GM12878 (cell line): ENCODE results near the gene MNT. TPM values are rescaled to one million over a fixed set of nuclear protein-coding genes. Genes with fewer than 3 reads are reported as not detected.

Experiments used
- ATAC-seq: fragments of 200-7000 bp; cut with Tn5 transposase; 3 replicates; pipeline ENCODE4 v1.9.1; 2020; ENCODE audit warnings: mild to moderate bottlenecking, moderate library complexity
- BruUV-seq: library from RNA; stranded (reverse); fragments of 400-500 nt; replicated peaks from 2 replicates; lab custom pipeline; 2021; lab: Mats Ljungman, UMichigan
- CTCF ChIA-PET: fragments of 300-600 bp; sonication (Branson Sonifier 250); formaldehyde crosslinking; extraction: SDS; loops from one replicate; lab custom pipeline; 2021; ENCODE audit warnings: inconsistent platforms; lab: Yijun Ruan, JAX
- POLR2A ChIA-PET: fragments of 350-600 bp; formaldehyde crosslinking; extraction: SDS; loops from one replicate; lab custom pipeline; 2021; ENCODE audit warnings: inconsistent platforms; lab: Charles Lee
- RAD21 ChIA-PET: fragments of 300-600 bp; sonication (Branson Sonifier 250); formaldehyde crosslinking; loops from one replicate; lab custom pipeline; 2023; ENCODE audit warnings: antibody characterized with exemption; ENCODE audit not compliant: unreplicated experiment; lab: Charles Lee
- SMC1A ChIA-PET: fragments of 300-600 bp; sonication (Branson Sonifier 250); formaldehyde crosslinking; loops from one replicate; lab custom pipeline; 2023; ENCODE audit not compliant: unreplicated experiment, uncharacterized antibody; lab: Charles Lee
- DNase-seq: peaks from one replicate; pipeline ENCODE4 v3.0.0-alpha.2; 2011; ENCODE audit warnings: low read depth, low spot score
- FAIRE-seq: peaks from 3 replicates; lab custom pipeline; 2011; peaks lifted over from hg19 to GRCh38; lab: Jason Lieb, UNC
- H2AFZ ChIP-seq: 2 replicates; pipeline ENCODE4 v1.6.0; 2011; ENCODE audit warnings: low read depth, low read length, control low read depth; ENCODE audit not compliant: control insufficient read depth
- H3K27ac ChIP-seq: 2 replicates; pipeline ENCODE4 v1.5.1; 2011; ENCODE audit warnings: control low read depth; ENCODE audit not compliant: control insufficient read depth, insufficient read depth
- H3K27me3 ChIP-seq, 2 experiments: replicated peaks in 1 of 2; 2 replicates each; pipeline versions ENCODE4 v1.6.0 to v1.6.1; 2011; ENCODE audit warnings: low read length in 1 of 2; ENCODE audit not compliant: control insufficient read depth in 2 of 2, insufficient read depth in 2 of 2
- H3K36me3 ChIP-seq, 2 experiments: 2 replicates each; pipeline ENCODE4 v1.5.1; 2011; ENCODE audit warnings: low read length in 1 of 2; ENCODE audit not compliant: control insufficient read depth in 2 of 2, insufficient read depth in 2 of 2
- H3K4me1 ChIP-seq: 2 replicates; pipeline ENCODE4 v1.6.1; 2011; ENCODE audit warnings: mild to moderate bottlenecking, low read length, moderate library complexity, mixed read lengths; ENCODE audit not compliant: control insufficient read depth, insufficient read depth
- H3K4me2 ChIP-seq: 2 replicates; pipeline ENCODE4 v1.6.0; 2011; ENCODE audit warnings: control low read depth; ENCODE audit not compliant: control insufficient read depth, insufficient read depth
- H3K4me3 ChIP-seq: fragments of 200-600 bp; sonication (generic); 2 replicates; pipeline ENCODE4 v1.5.1; 2016
- H3K79me2 ChIP-seq: 2 replicates; pipeline ENCODE4 v1.6.0; 2011; ENCODE audit warnings: low read length; ENCODE audit not compliant: control insufficient read depth, insufficient read depth
- H3K9ac ChIP-seq: 2 replicates; pipeline ENCODE4 v1.8.0; 2011; ENCODE audit warnings: low read length, control low read depth, mixed read lengths; ENCODE audit not compliant: control insufficient read depth, insufficient read depth
- H3K9me3 ChIP-seq: replicated peaks from 3 replicates; pipeline ENCODE4 v1.5.1; 2011; ENCODE audit warnings: mild to moderate bottlenecking, low read length; ENCODE audit not compliant: control insufficient read depth, insufficient read depth
- H4K20me1 ChIP-seq: 2 replicates; pipeline ENCODE4 v1.6.0; 2011; ENCODE audit not compliant: control insufficient read depth, insufficient read depth
- ATF2 ChIP-seq: IDR thresholded peaks from 2 replicates; pipeline ENCODE4 v1.6.1; 2012; ENCODE audit warnings: low read length, inconsistent platforms
- CHD4 ChIP-seq: fragments of 200-600 bp; sonication (generic); IDR thresholded peaks from 2 replicates; pipeline ENCODE4 v1.6.1; 2016; ENCODE audit warnings: mild to moderate bottlenecking
- CREM ChIP-seq: IDR thresholded peaks from 2 replicates; pipeline ENCODE4 v1.6.1; 2014; ENCODE audit warnings: antibody characterized with exemption, low read depth
- EGR1 ChIP-seq, 2 experiments: IDR thresholded peaks; 1 replicate in 1 of 2; 2 replicates in 1 of 2; pipeline ENCODE4 v1.6.1; 2011 to 2012; ENCODE audit warnings: low read depth in 2 of 2, low read length in 2 of 2, borderline replicate concordance in 1 of 2, mild to moderate bottlenecking in 1 of 2, moderate library complexity in 1 of 2
- EZH2 ChIP-seq: IDR thresholded peaks from 2 replicates; pipeline ENCODE4 v1.6.1; 2012; ENCODE audit warnings: low read depth, mild to moderate bottlenecking, control low read depth, inconsistent platforms, low read length, borderline replicate concordance; ENCODE audit not compliant: control insufficient read depth
- MTA2 ChIP-seq: fragments of 450-650 bp; IDR thresholded peaks from 2 replicates; pipeline ENCODE4 v1.6.1; 2016; ENCODE audit warnings: low read depth, mild to moderate bottlenecking, moderate library complexity
- MYB ChIP-seq: fragments of 150-350 bp; IDR thresholded peaks from 2 replicates; pipeline ENCODE4 v1.6.1; 2014; ENCODE audit warnings: mild to moderate bottlenecking, low read depth, low read length, borderline replicate concordance
- NR2C2 ChIP-seq: IDR thresholded peaks from 2 replicates; pipeline ENCODE4 v1.6.1; 2011; ENCODE audit warnings: borderline replicate concordance, low read depth; ENCODE audit not compliant: control insufficient read depth, insufficient read length
- POU2F2 ChIP-seq: IDR thresholded peaks from 3 replicates; pipeline ENCODE4 v1.6.1; 2011; ENCODE audit warnings: low read depth, mild to moderate bottlenecking, low read length, borderline replicate concordance
- SMAD1 ChIP-seq: fragments of 450-650 bp; IDR thresholded peaks from 2 replicates; pipeline ENCODE4 v1.6.1; 2018; ENCODE audit warnings: mild to moderate bottlenecking, low read depth; ENCODE audit not compliant: partially characterized antibody
- ZNF217 ChIP-seq: fragments of 450-650 bp; IDR thresholded peaks from 2 replicates; pipeline ENCODE4 v1.6.1; 2017; ENCODE audit warnings: antibody characterized with exemption, mild to moderate bottlenecking
- ZNF24 ChIP-seq: fragments of 450-650 bp; IDR thresholded peaks from 2 replicates; pipeline ENCODE4 v1.6.1; 2017; ENCODE audit warnings: antibody characterized with exemption, mild to moderate bottlenecking
- WGBS: methylation state at CpG from one replicate; pipeline ENCODE4 v1.1.6; 2016; ENCODE audit warnings: low lambda C conversion rate; ENCODE audit not compliant: insufficient replicate concordance, insufficient coverage; ENCODE audit errors: missing lambda C conversion rate; 5-methylcytosine and 5-hydroxymethylcytosine counted together
- in situ Hi-C: fragments of 300-500 bp; cut with MboI; formaldehyde crosslinking; loops from 9 replicates; pipeline ENCODE4 v1.14.3; 2018; ENCODE audit warnings: mixed read lengths
- intact Hi-C: fragments of 100-400 bp; cut with micrococcal nuclease; formaldehyde crosslinking; loops from one replicate; pipeline ENCODE4 v1.14.2; 2022; ENCODE audit not compliant: unreplicated experiment
- polyA plus RNA-seq, 11 experiments: library from polyadenylated mRNA; depleted of rRNA in 4 of 11; unstranded in 6 of 11; stranded (reverse) in 5 of 11; fragments of >200 nt; fragmentation: Nextera tagmentation in 4 of 11; fragmentation: Illumina TruSeq in 1 of 11; extraction: Ambion mirVana in 4 of 11; extraction: Trizol in 1 of 11; gene quantifications; 1 replicate in 1 of 11; 2 replicates in 10 of 11; pipeline versions ENCODE4 v1.2.1 to v1.2.3, GENCODE V29; 2011 to 2016; ENCODE audit warnings: inconsistent platforms in 2 of 11, missing spikeins in 2 of 11, low read depth in 1 of 11
- total RNA-seq, 4 experiments: library from RNA; depleted of rRNA in 3 of 4; stranded (reverse); fragments of >200 nt in 3 of 4; fragmentation: Illumina TruSeq in 1 of 4; extraction: Trizol in 1 of 4; gene quantifications; 2 replicates each; pipeline versions ENCODE4 v1.2.1 to v1.2.3, GENCODE V29; 2013 to 2021
- TF ChIP-seq, protein P1 (sequence below): IDR thresholded peaks from 2 replicates; pipeline ENCODE4 v1.6.1; 2011; ENCODE audit warnings: borderline replicate concordance, low read depth, mild to moderate bottlenecking, moderate library complexity, mixed read lengths, low read length; ENCODE audit not compliant: insufficient read depth; ENCODE audit errors: extremely low read length
- TF ChIP-seq, protein P2 (sequence below): IDR thresholded peaks from 2 replicates; pipeline ENCODE4 v1.6.1; 2011; ENCODE audit warnings: borderline replicate concordance, low read depth, mild to moderate bottlenecking, moderate library complexity, low read length; ENCODE audit not compliant: insufficient read depth, poor library complexity, severe bottlenecking

Gene MNT
- total and polyA plus RNA-seq, 10 of the 15 experiments (the other 5 are each of a cell fraction or from before 2014, with no cell fraction given), result 0.31 to 15.9 (median 3.8) TPM

DNA sequence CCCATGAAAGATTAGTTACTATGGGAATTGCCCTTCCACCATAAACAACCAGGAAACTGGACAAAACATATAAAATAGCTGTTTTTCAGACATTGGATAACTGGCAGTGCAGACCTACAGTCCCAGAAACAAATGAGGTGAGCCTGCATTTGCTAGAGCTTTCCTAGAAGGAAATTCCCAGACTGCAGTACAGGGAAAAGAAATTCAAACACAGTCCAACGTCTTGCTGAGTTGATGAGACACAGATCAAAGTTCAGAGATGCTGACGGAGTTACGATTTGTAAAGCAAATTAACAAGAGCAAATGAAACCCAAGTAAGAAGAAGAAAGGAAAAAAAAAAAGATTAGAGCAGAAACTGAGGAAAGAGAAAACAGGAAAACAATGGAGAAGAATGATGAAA, 41.3 kb upstream of the MNT start:
- RAD21 ChIA-PET, result no interaction called here

GRCh38 chr17:2440930-2441329, 40.1 kb upstream of the MNT start:
- DNase-seq, result no peak
- no peaks in the 10 kb centered on the region for H3K27me3 ChIP-seq
- ChIA-PET SMC1A (no interaction called here), RAD21 (no interaction called here), CTCF (no interaction called here), POLR2A (no interaction called here)
- H3K4me3 ChIP-seq, result no peak overlapping the region
- ATAC-seq, result no peak
- no TSS peak for BruUV-seq
- no peak for FAIRE-seq
- no peaks in the 10 kb centered on the region for H4K20me1 ChIP-seq
- in situ Hi-C loops, result no loop called here
- intact Hi-C loops, result no loop called here
- WGBS, result 97% methylated on average over 4 of the region's 4 CpGs
- H3K4me1 ChIP-seq, result no peaks in the 10 kb centered on the region
- H3K4me2 ChIP-seq, result no peak overlapping the region
- peaks cover 3 to 11% of the 10 kb centered on the region in 2 experiments; a peak in 3 of 4 replicates for H3K36me3 ChIP-seq
- H3K9me3 ChIP-seq, result no peaks in the 10 kb centered on the region
- H2AFZ ChIP-seq, result no peak overlapping the region
- no peak overlapping the region for H3K27ac ChIP-seq
- H3K79me2 ChIP-seq, result no peaks in the 10 kb centered on the region
- no peak overlapping the region for H3K9ac ChIP-seq
- no peak for TF ChIP-seq MTA2
- TF ChIP-seq EGR1 (IDR thresholded peaks at IDR 0.05; ENCODE audit: borderline replicate concordance in 1 of 2, low read depth in 2 of 2, low read length in 2 of 2), result no peak
- TF ChIP-seq ZNF24, result no peak
- no peak for TF ChIP-seq CREM
- no peak for TF ChIP-seq ZNF217
- no peak for TF ChIP-seq MYB
- no peak for TF ChIP-seq ATF2
- no peak for TF ChIP-seq CHD4
- TF ChIP-seq SMAD1, result no peak
- TF ChIP-seq NR2C2, result no peak
- TF ChIP-seq, protein P1, sequence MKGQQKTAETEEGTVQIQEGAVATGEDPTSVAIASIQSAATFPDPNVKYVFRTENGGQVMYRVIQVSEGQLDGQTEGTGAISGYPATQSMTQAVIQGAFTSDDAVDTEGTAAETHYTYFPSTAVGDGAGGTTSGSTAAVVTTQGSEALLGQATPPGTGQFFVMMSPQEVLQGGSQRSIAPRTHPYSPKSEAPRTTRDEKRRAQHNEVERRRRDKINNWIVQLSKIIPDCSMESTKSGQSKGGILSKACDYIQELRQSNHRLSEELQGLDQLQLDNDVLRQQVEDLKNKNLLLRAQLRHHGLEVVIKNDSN, result no peak
- TF ChIP-seq EZH2, result no peak
- TF ChIP-seq, protein P2, sequence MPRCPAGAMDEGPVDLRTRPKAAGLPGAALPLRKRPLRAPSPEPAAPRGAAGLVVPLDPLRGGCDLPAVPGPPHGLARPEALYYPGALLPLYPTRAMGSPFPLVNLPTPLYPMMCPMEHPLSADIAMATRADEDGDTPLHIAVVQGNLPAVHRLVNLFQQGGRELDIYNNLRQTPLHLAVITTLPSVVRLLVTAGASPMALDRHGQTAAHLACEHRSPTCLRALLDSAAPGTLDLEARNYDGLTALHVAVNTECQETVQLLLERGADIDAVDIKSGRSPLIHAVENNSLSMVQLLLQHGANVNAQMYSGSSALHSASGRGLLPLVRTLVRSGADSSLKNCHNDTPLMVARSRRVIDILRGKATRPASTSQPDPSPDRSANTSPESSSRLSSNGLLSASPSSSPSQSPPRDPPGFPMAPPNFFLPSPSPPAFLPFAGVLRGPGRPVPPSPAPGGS, result no peak

More for the DNA sequence above, 41.3 kb upstream of the MNT start:
- Histone ChIP-seq H4K20me1 (no peaks in the 10 kb centered on the region), H3K9me3 (no peaks in the 10 kb centered on the region; the same call in 2 of the 3 replicates), H3K79me2 (no peaks in the 10 kb centered on the region)
- intact Hi-C loops, result no loop called here
- no peak for TF ChIP-seq POU2F2
- TF ChIP-seq, all 136 proteins: peak for 0
- ChIA-PET CTCF (interaction anchor here (0.6 kb wide), 1 partner anchor 388 kb away, joined by 5 read pairs; no protein-coding TSS in a partner anchor), SMC1A (no interaction called here), POLR2A (no interaction called here)
- H3K4me2 ChIP-seq, result no peak overlapping the region
- H3K4me3 ChIP-seq, result no peak overlapping the region
- FAIRE-seq (no peak), DNase-seq (no peak), ATAC-seq (no peak)
- no peaks in the 10 kb centered on the region for H3K4me1 ChIP-seq
- 83% methylated on average over 3 of the region's 3 CpGs for WGBS
- H2AFZ ChIP-seq, result no peak overlapping the region
- no peaks in the 10 kb centered on the region for H3K27me3 ChIP-seq
- H3K36me3 ChIP-seq, result peaks cover 1 to 11% of the 10 kb centered on the region in 2 experiments; a peak in 3 of 4 replicates
- no peak overlapping the region for H3K9ac ChIP-seq
- in situ Hi-C loops, result no loop called here
- BruUV-seq, result no TSS peak
- no peak overlapping the region for H3K27ac ChIP-seq
